Activated CD4-positive, alpha-beta T cell treated with anti-CD3 and anti-CD28 coated beads for 4 hours (primary cell): ENCODE results near the gene OPHN1.
"Not testable (repeated sequence)": the region's sequence is repeated elsewhere in the genome, so short reads cannot be mapped to it uniquely, and the experiment has no call there.

Experiments used
- DNase-seq, 2 donors: peaks; one replicate each; pipeline ENCODE4 v3.0.0-alpha.2; 2020

Gene OPHN1

DNA sequence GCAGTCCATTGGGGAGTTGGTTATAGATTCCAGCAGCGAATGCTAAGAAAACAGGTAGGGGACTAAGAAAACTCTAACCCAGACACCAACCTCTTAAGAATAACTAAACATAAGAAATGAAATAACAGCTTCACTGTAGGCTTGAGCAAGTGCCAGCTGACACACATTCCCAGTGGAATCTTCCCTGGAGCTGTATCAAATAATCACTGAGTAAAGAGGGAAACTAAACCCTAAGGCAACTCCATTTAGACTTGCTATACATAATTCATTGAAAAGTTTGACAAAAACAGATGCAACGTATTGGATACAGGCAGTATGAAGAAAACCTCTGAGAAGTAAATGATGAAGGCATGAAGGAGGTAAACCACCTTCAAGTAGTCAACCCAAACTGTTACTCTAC is 293.5 kb downstream of the OPHN1 start:
- DNase-seq: no peak

DNA sequence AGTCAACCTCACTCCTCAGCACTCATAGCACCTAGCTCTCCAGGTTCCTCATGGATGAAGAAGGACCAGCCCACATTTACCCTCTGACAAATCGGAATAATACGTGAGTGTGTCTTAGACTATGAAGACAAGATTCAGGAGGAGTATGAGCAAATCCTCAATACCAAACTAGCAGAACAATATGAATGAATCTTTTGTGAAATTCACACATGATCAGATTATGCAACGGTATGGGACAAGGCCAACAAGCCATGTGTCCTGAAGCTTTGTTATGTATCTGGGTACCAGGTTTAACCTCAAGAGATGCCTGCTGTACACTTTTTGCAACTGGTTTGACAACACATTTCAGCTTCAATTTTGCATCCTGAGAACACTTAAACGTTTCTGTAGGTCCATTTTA is 300.1 kb downstream of the OPHN1 start:
- no peak for DNase-seq

DNA sequence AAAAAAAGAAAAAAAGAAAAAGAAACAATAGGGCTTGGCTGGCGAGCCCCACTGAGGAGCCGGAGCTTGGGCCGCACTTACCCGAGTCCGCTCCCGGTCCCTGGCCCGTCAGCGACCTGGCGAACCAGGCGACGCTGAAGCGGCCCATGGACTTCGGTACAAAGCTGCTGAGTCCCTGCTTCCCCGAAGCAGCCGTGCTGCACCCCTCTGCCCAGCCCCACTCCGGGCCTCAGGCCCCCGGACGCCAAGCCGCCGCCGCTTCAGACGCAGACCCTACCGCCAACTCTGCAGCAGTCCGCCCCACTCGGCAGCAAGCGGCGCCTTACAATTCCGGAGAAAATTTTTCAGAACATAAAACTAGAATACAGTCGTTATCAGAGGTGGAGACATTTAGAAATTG is 300.5 kb downstream of the OPHN1 start:
- DNase-seq: no peak

GRCh38 chrX:68121835-68122234 is 311.5 kb downstream of the OPHN1 start:
- no peak for DNase-seq

DNA sequence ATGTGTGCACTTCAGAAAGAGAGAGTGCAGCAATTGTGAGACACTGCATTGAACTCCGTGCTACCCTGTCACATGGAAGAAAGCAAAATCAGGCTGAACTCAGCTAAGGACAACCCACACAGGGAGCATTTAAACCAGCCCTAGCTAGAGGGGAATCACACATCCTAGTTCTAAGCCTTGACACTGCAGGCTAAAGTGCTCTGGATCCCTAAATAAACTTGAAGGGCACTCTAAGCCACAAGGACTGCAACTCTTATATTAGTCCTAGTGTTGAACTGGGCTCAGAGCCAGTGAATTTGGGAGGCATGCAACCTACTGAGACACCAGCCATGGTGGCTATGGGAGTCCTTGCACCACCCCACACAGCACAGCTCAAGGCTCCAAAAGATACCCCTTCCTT is 311.9 kb downstream of the OPHN1 start:
- no peak for DNase-seq

DNA sequence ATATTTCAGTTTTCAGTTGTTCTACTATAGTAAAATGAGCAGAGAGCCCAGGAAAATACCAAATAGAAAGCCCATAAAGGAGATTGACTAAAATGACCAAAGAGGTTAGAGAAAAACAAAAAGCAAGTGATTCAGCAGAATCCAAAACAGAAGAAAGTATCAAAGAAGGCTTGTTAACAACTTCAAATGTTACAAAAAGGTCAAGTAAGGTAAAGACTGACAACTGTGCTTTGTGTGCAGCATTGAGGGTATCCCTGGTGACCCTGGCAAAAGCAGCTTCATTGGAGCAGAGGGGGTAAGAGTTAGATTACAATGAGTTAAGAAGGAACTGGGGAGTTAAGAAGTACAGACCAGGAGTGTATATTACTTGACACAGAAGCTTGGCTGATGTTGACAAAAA is 317.9 kb downstream of the OPHN1 start:
- DNase-seq: no peak

GRCh38 chrX:68114573-68115129 is 318.6 kb downstream of the OPHN1 start:
- no peak for DNase-seq

GRCh38 chrX:68113837-68114572 is 319.3 kb downstream of the OPHN1 start:
- DNase-seq: no peak

DNA sequence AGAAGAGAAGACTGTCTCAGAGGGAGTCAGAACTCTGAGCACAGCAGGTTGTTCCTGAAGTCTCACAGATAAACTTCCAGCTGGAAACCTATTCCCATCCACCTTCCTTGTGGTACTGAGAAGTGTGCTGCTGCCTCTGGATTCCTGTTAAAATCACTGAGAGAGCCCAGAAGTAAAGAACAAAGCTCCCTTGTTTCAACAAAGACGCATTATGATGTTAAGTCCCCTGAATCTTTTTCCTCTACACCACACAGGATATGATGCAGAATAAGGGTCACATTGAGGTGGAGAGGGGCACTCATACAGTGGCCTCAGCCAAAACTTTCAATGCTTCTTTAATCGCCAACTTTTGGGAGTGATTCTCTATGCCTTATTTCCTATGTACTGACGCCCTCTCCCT is 321.0 kb downstream of the OPHN1 start:
- no peak for DNase-seq

- no peak for DNase-seq
Observed at GRCh38 chrX:68109162-68109561, 324.1 kb downstream of the OPHN1 start.

DNA sequence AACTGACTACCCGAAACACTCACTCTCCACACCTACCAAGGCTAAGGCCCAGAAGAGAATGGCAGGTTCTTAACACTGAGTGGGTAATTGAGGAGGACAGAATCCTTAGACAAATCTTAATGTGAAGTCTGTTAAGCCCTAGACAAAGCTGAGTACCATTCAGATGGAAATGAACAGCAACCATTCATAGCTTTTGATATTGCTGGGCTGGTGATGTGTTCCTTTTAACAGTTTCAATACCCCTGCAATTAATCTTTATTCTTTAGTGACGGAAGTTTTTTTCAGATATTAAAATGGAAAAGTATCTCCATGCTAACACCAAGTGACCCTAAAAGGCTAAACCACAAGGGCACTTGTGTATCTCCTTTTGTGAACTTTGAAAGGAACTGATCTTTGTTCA is 334.9 kb downstream of the OPHN1 start:
- DNase-seq: no peak

DNA sequence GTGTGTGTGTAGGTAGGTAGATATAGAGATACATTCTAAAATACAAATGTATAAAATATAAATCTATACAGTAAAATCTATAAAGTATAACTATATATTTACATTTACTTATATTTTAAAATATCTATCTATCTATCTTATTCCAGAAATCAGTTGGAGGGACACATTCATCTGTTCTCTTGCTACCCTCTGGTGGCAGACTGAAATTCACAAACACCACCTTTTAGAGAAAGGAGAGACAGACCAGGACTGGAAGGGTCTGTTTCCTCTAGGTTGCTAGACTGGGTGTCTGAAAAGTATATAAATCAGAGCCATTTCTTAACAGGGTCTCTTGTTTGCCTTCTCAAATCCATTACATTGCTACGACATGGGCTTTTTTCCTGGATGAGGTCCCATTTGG is 343.0 kb downstream of the OPHN1 start:
- no peak for DNase-seq

DNA sequence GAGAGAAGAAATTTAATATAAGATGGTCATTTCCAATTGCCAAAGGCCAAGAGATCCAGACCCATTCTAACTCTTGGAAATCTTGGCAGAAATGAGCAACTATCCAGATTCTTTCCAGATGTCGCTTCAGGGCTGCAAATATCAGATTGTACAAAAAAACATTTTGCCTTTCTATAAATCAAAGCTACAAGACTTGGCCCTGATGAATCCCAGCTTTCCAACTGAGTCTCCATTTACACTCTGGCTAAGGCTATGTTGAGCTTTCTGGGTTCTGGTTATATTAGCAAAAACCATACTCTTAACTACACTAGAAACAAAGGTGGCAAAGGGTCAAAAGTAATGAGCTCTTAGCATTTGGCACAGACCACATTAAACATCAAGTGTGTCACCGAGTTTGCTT is 345.8 kb downstream of the OPHN1 start:
- DNase-seq: no peak

DNA sequence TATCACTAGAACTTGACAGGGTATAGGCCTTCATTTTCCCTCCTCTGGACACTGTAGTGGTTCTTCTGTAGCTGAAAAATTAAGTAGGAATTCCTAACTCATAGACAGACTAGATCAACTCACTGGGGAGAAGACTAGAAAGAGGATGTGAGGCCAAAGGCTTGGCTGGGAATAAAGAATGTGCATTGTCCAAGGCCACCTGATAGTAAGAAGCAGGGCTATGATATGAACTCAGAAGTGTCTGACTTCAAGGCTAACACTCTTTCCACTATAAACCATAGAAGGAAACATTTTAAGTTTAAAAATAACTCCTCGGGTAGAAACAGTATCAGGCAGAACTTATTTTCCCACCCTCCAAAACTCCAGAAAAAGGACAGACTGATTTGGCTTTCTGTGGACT is 346.6 kb downstream of the OPHN1 start:
- DNase-seq: no peak

DNA sequence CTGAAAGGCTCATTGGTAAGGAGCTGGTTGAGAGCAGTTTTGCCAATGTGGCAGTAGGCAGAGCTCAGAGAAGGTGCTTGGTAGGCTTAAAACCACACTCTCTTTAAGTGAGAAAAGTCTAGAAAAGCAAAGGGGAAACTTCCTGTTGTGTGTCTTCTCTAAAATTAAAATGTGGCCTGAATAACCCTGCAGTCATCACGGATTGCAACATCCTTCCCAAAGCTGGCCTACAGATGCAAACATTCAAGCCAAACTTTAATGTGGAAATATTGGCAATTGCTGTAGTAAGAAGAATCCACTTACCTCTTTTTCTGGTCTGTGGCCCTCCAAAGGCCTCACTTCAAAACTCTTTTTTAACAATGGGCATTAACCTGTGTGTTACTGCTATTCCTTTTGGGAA is 348.5 kb downstream of the OPHN1 start:
- no peak for DNase-seq

GRCh38 chrX:68083510-68083909 is 349.8 kb downstream of the OPHN1 start:
- DNase-seq: no peak

GRCh38 chrX:68079961-68080360 is 353.3 kb downstream of the OPHN1 start:
- DNase-seq: no peak

GRCh38 chrX:68078801-68079200 is 354.5 kb downstream of the OPHN1 start:
- not testable (repeated sequence) for DNase-seq

DNA sequence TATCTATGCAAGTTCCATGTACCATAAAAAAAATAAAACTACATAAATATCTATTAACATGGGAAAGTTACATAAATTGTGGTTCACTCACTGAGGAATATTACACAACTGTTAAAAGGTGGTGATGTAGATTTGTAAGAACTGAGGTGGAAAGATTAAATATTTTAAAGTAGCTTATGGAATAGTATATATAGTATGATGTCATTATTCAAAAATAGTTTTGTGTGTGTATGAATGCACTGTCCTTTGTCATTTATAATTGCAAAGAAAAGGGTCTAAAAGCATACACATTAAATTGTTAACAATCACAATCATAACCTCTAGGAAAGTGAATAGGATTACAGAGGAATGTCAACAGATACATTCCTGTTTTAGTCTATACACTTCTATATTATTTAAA is 355.9 kb downstream of the OPHN1 start:
- DNase-seq: no peak

GRCh38 chrX:68072041-68072440 is 361.3 kb downstream of the OPHN1 start:
- DNase-seq: no peak

- DNase-seq: not testable (repeated sequence)
Observed at GRCh38 chrX:68070119-68070518, 363.2 kb downstream of the OPHN1 start.

GRCh38 chrX:68061206-68061535 is 372.1 kb downstream of the OPHN1 start:
- DNase-seq: no peak

DNA sequence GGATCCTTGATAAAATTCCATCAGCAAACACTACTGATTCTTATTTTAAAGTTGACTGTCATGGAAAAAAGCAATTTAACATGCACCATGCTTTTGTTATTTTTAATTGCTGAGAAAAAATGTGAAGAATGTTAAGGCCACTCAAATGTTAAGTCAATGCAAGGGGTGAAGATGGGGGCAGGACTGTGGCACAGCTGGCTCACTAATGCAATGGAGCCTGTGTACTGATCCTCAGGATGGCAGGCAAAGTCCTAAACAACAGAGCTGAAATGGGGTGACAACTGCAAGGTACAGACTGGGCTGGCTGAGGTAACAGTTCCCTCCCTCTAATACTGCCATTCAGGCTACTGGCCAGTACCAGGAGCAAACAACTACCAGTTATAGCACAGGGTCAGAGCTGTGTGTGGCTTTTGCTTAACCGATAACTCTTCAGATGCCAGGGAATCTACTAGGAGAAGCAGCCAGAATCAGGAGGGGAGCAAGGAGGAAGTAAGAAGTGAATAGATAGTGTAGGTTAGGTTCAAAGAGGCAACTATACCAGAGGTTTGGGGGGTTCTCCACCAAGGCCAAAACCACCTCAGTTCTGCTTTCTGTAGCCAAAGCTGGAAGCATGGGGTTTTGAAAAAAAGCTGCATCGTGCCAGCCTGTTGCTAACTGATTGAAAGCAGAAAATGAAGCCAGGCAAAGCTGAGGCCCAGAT is 372.6 kb downstream of the OPHN1 start:
- DNase-seq: no peak

- no peak for DNase-seq
Observed at GRCh38 chrX:68059469-68059868, 373.8 kb downstream of the OPHN1 start.

DNA sequence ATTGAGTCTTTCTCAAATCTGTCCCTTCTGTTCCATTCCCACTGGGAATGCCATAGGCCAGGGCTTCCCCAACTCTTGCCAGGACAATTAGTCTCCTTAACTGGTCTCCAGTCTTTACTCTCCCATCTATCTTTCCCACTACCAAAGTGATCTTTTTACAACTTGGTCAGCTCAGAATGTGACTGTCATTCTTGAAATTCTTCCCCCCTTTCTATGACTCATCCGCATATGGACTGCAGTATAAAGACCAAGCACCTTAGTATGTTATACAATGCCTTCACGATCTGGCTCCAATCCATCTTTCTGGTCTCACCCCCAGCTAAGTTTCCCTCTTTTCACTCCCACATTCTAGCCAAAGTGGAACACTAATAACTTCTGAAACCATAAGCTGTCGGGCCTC is 383.8 kb downstream of the OPHN1 start:
- no peak for DNase-seq
